Naive thymus-derived CD4-positive, alpha-beta T cell (primary cell): Measurements from ENCODE around the gene LCE1F. TPM values are rescaled to one million over a fixed set of nuclear protein-coding genes. Genes with fewer than 3 reads are reported as not detected.

ENCODE experiments used
- ATAC-seq: fragments of 150-1000 bp; cut with Tn5 transposase; 2 replicates; pipeline ENCODE4 v1.10.0; 2021; ENCODE audit warnings: mild to moderate bottlenecking, moderate library complexity
- CTCF ChIA-PET: fragments of 350-600 bp; sonication (Branson Sonifier 250); formaldehyde crosslinking; loops from one replicate; lab custom pipeline; 2021; ENCODE audit warnings: antibody characterized with exemption; lab: Charles Lee
- POLR2A ChIA-PET: fragments of 350-600 bp; sonication (Branson Sonifier 250); formaldehyde crosslinking; loops from one replicate; lab custom pipeline; 2021; ENCODE audit warnings: antibody characterized with exemption, inconsistent platforms; lab: Charles Lee
- DNase-seq, 9 donors: peaks; one replicate each; pipeline versions ENCODE4 v3.0.0 to v3.0.0-alpha.2; 2020 to 2022; ENCODE audit warnings: mixed read lengths in 1 of 9
- H3K27ac ChIP-seq: one replicate; pipeline ENCODE4 v1.7.0; 2013; ENCODE audit warnings: mild to moderate bottlenecking, low read depth, low read length, moderate library complexity
- H3K27me3 ChIP-seq, 2 donors: one replicate each; pipeline ENCODE4 v1.7.0; 2013; ENCODE audit warnings: low read length in 2 of 2, mild to moderate bottlenecking in 2 of 2, moderate library complexity in 2 of 2; ENCODE audit not compliant: control insufficient read depth in 2 of 2, insufficient read depth in 2 of 2
- H3K36me3 ChIP-seq, 3 experiments: 1 replicate in 2 of 3; 2 replicates in 1 of 3; pipeline ENCODE4 v1.7.0; 2013; ENCODE audit warnings: low read length in 3 of 3, mild to moderate bottlenecking in 3 of 3, moderate library complexity in 1 of 3; ENCODE audit not compliant: insufficient read depth in 3 of 3, control insufficient read depth in 2 of 3
- H3K4me1 ChIP-seq, 2 donors: one replicate each; pipeline ENCODE4 v1.7.0; 2013; ENCODE audit warnings: low read length in 2 of 2, mild to moderate bottlenecking in 2 of 2, moderate library complexity in 1 of 2; ENCODE audit not compliant: control insufficient read depth in 2 of 2, insufficient read depth in 2 of 2
- H3K4me3 ChIP-seq: 2 replicates; pipeline ENCODE4 v1.7.0; 2013; ENCODE audit warnings: mild to moderate bottlenecking, low read length
- H3K9me3 ChIP-seq, 3 experiments: 1 replicate in 2 of 3; 2 replicates in 1 of 3; pipeline ENCODE4 v1.7.0; 2013; ENCODE audit warnings: low read length in 3 of 3; ENCODE audit not compliant: control insufficient read depth in 2 of 3
- H3K27ac Mint-ChIP-seq, 9 donors: one replicate each; pipeline ENCODE4 v1.8.0; 2020 to 2022; ENCODE audit warnings: mixed read lengths in 9 of 9, mild to moderate bottlenecking in 8 of 9, moderate library complexity in 5 of 9, inconsistent platforms in 2 of 9
- H3K27me3 Mint-ChIP-seq, 5 donors: one replicate each; pipeline ENCODE4 v1.8.0; 2021 to 2022; ENCODE audit warnings: mixed read lengths in 5 of 5, mild to moderate bottlenecking in 1 of 5
- H3K36me3 Mint-ChIP-seq, 5 donors: one replicate each; pipeline ENCODE4 v1.8.0; 2020 to 2022; ENCODE audit warnings: mixed read lengths in 5 of 5, mild to moderate bottlenecking in 3 of 5, inconsistent platforms in 1 of 5
- H3K4me1 Mint-ChIP-seq, 7 donors: one replicate each; pipeline ENCODE4 v1.8.0; 2020 to 2022; ENCODE audit warnings: mixed read lengths in 7 of 7, mild to moderate bottlenecking in 3 of 7, inconsistent platforms in 1 of 7
- H3K4me3 Mint-ChIP-seq, 10 donors: one replicate each; pipeline ENCODE4 v1.8.0; 2020 to 2022; ENCODE audit warnings: mild to moderate bottlenecking in 10 of 10, mixed read lengths in 10 of 10, moderate library complexity in 6 of 10, inconsistent platforms in 2 of 10
- H3K9me3 Mint-ChIP-seq, 11 donors: one replicate each; pipeline ENCODE4 v1.8.0; 2020 to 2022; ENCODE audit warnings: mixed read lengths in 11 of 11, mild to moderate bottlenecking in 4 of 11, inconsistent platforms in 1 of 11, moderate library complexity in 1 of 11
- intact Hi-C, 2 donors: fragments of 100-400 bp; cut with micrococcal nuclease; formaldehyde crosslinking; loops; one replicate each; pipeline ENCODE4 v1.15.1; 2023
- polyA plus RNA-seq, 2 donors: library from polyadenylated mRNA; unstranded; fragments of 300-500 nt; fragmentation: Illumina TruSeq; gene quantifications; one replicate each; pipeline ENCODE4 v1.2.3, GENCODE V29; 2021
- total RNA-seq, 6 experiments: library from RNA in 5 of 6; stranded (reverse) in 5 of 6; gene quantifications; 1 replicate in 5 of 6; 2 replicates in 1 of 6; pipeline ENCODE4 v1.2.3 and lab custom pipeline; 2021 to 2026

Gene LCE1F, protein sequence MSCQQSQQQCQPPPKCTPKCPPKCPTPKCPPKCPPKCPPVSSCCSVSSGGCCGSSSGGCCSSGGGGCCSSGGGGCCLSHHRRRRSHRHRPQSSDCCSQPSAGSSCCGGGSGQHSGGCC
- total RNA-seq (not detected), polyA plus RNA-seq (not detected), total RNA-seq (lab: John Stamatoyannopoulos, UW) (not detected)

DNA sequence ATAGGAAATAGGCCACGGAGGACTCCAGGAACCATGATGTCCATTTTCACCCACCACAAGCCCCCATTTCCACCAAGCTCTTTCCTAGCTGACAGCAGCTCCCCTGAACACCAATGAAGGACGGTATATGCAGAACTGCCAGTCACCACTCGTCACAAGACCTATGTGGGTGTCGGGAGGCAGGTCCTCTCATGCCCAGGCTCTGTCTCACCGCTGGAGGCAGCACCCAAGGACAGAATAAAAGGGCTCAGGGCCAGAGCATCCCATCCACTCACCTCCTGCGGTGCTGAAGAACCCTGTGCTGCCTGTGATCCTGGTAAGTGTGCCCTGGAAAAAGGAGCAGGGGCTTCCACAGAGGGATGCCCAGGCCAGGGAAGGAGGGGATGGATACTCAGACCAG lies at the start of gene LCE1F:
LCE1F (plus strand) TSS at position 266 of the 400 bp plus-strand sequence. CDS start 1,232 bp downstream, outside the sequence.
- Mint-ChIP-seq H3K4me3 (no peak within 1 kb of the TSS), H3K4me1 (no peaks in the 10 kb centered on the region), H3K27ac (no peak within 1 kb of the TSS), H3K36me3 (no peaks in the 10 kb centered on the region), H3K9me3 (peaks cover 0 to 11% (median 3%) of the 10 kb centered on the region in 11 donors), H3K27me3 (peaks cover 4 to 47% (median 33%) of the 10 kb centered on the region in 5 donors)
- ATAC-seq = no peak
- CTCF ChIA-PET = no interaction called here
- POLR2A ChIA-PET = no interaction called here
- Histone ChIP-seq H3K9me3 (no peaks in the 10 kb centered on the region), H3K4me1 (no peaks in the 10 kb centered on the region), H3K36me3 (no peaks in the 10 kb centered on the region), H3K27me3 (no peaks in the 10 kb centered on the region), H3K27ac (no peak within 1 kb of the TSS), H3K4me3 (no peak within 1 kb of the TSS)
- DNase-seq = no peak
- intact Hi-C loops = no loop called here

DNA sequence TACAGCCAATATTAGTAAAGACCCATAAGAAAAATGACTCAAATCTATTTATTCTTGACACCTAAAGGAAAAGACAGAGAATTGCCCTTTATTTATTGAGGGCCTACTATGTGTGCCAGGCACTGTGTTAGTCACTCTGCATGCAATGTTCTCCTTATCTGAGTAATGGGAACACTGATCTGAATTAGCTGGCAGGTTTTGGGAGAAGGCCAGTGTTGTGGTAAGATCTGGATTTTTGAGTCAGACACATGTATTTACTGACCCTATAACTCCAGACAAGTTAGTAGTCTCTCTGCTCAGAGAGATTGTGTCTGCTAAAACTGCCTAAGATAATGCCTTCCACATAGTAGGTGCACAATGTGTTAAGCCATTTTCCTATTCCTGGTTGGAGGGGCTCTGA lies 49.7 kb upstream of the LCE1F start:
- intact Hi-C loops = no loop called here
- ChIA-PET POLR2A (no interaction called here), CTCF (no interaction called here)
- Histone ChIP-seq H3K4me1 (no peaks in the 10 kb centered on the region), H3K27ac (no peak overlapping the region), H3K4me3 (no peak overlapping the region), H3K9me3 (no peaks in the 10 kb centered on the region), H3K36me3 (no peaks in the 10 kb centered on the region), H3K27me3 (no peaks in the 10 kb centered on the region)
- H3K27me3 Mint-ChIP-seq = peaks cover 0 to 27% (median 16%) of the 10 kb centered on the region in 5 donors
- H3K27ac Mint-ChIP-seq = no peak overlapping the region
- H3K9me3 Mint-ChIP-seq = peaks cover 0 to 3% (median 0%) of the 10 kb centered on the region in 11 donors
- DNase-seq (no peak), ATAC-seq (no peak)
- no peaks in the 10 kb centered on the region for H3K4me1 Mint-ChIP-seq
- H3K4me3 Mint-ChIP-seq = no peak overlapping the region
- H3K36me3 Mint-ChIP-seq = no peaks in the 10 kb centered on the region

DNA sequence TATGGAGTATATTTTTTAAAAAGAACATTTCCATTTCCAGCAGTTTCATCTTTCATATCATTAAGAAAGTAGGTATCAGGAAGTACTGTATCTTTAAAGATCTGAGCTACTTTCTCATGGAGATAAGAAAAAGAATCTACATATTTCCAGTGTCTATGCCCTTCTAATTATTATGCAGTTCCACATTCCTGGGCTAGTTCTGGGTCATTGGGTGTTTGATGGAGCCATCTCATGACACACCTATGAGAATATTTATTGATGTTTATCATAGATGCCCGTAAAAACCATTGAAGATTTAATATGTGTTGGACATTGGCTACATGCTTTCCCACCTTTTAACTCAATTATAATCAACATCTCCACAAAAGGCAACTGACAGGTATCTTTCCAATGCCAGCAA lies 46.0 kb upstream of the LCE1F start:
- Histone ChIP-seq H3K27ac (no peak overlapping the region), H3K4me1 (no peaks in the 10 kb centered on the region), H3K9me3 (no peaks in the 10 kb centered on the region), H3K36me3 (no peaks in the 10 kb centered on the region), H3K4me3 (no peak overlapping the region), H3K27me3 (no peaks in the 10 kb centered on the region)
- intact Hi-C loops = no loop called here
- no peak for ATAC-seq
- CTCF ChIA-PET = no interaction called here
- POLR2A ChIA-PET = no interaction called here
- no peak overlapping the region for H3K27ac Mint-ChIP-seq
- peaks cover 0 to 1% (median 0%) of the 10 kb centered on the region in 11 donors for H3K9me3 Mint-ChIP-seq
- H3K4me3 Mint-ChIP-seq = no peak overlapping the region
- no peaks in the 10 kb centered on the region for H3K36me3 Mint-ChIP-seq
- DNase-seq = no peak
- H3K4me1 Mint-ChIP-seq = no peaks in the 10 kb centered on the region
- H3K27me3 Mint-ChIP-seq = peaks cover 4 to 28% (median 11%) of the 10 kb centered on the region in 5 donors

DNA sequence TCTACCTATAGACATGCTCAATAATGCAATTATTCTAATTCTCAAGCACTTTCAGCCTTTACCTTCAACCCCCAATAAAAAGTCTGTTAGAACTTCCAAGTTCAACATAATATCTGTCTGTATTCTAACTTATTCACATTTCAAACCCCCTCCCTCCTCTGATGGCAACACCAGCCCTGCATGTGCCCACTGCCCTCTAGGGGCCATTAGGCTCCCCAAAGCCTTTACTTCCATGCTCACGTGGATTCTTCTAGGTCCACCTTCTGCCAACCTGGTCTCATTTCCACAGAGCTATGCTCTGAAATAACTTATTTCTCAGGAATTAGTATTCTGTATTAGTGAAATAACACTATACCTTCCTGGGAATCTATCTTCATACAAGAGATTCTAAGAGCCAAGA lies 39.3 kb upstream of the LCE1F start:
- H3K4me3 ChIP-seq = no peak overlapping the region
- no peak for DNase-seq
- H3K4me1 ChIP-seq = no peaks in the 10 kb centered on the region
- H3K4me1 Mint-ChIP-seq = no peaks in the 10 kb centered on the region
- H3K27me3 ChIP-seq = peaks cover 0 to 4% of the 10 kb centered on the region in 2 donors
- CTCF ChIA-PET = no interaction called here
- H3K36me3 ChIP-seq = no peaks in the 10 kb centered on the region
- H3K4me3 Mint-ChIP-seq = no peak overlapping the region
- no peak overlapping the region for H3K27ac Mint-ChIP-seq
- peaks cover 3 to 45% (median 42%) of the 10 kb centered on the region in 5 donors for H3K27me3 Mint-ChIP-seq
- no peak for ATAC-seq
- H3K9me3 ChIP-seq = no peaks in the 10 kb centered on the region
- no peaks in the 10 kb centered on the region for H3K36me3 Mint-ChIP-seq
- no peak overlapping the region for H3K27ac ChIP-seq
- H3K9me3 Mint-ChIP-seq = peaks cover 0 to 4% (median 0%) of the 10 kb centered on the region in 11 donors
- intact Hi-C loops = no loop called here
- POLR2A ChIA-PET = no interaction called here

DNA sequence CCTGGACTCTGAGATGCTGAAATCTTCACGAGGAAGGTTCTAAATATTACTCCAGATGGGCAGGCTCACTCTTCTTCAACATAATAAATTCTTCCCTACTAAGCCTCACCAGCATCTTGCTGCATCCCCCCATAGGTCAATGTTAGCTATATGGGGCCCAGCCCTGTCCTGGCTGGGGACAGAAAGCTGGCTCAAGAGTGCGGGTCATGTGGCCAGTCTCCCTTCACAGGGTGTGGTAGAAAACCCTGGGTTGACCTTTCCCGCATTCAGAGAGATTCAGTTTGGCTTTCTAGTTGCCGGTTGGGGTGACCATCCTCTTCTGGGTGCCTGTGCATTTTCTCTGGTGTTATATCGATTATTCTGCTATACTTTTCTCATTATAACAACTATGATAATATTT lies 36.9 kb upstream of the LCE1F start:
- H3K27me3 ChIP-seq = peaks cover 0 to 4% of the 10 kb centered on the region in 2 donors
- ATAC-seq (no peak), DNase-seq (no peak)
- H3K4me1 ChIP-seq = no peaks in the 10 kb centered on the region
- peaks cover 0 to 3% (median 0%) of the 10 kb centered on the region in 11 donors for H3K9me3 Mint-ChIP-seq
- no peak overlapping the region for H3K27ac ChIP-seq
- peaks cover 0 to 2% (median 0%) of the 10 kb centered on the region in 7 donors for H3K4me1 Mint-ChIP-seq
- no peaks in the 10 kb centered on the region for H3K9me3 ChIP-seq
- CTCF ChIA-PET = no interaction called here
- no peak overlapping the region for H3K4me3 Mint-ChIP-seq
- no peak overlapping the region for H3K27ac Mint-ChIP-seq
- H3K36me3 Mint-ChIP-seq = no peaks in the 10 kb centered on the region
- intact Hi-C loops = no loop called here
- no peak overlapping the region for H3K4me3 ChIP-seq
- POLR2A ChIA-PET = no interaction called here
- H3K27me3 Mint-ChIP-seq = peaks cover 10 to 55% (median 49%) of the 10 kb centered on the region in 5 donors
- H3K36me3 ChIP-seq = no peaks in the 10 kb centered on the region

DNA sequence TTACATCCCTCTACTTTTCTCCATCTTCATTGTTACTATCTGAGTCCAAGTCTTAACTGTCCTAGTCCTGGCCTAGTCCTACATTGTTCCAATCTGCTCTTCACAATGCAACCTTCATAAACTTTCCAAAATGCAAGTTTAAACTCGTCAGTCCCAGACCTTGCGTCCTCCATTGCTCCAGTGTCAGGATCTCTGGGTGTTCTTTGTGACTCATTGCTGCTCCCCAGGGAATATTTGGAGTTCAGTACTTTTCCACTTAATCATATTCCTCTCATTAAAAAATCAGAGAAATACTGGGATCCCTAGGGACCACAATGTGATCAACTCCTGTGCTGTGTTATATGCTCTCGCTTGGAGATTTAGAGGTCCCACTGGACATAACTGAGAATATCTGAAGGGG lies 35.1 kb upstream of the LCE1F start:
- Histone ChIP-seq H3K36me3 (no peaks in the 10 kb centered on the region), H3K4me1 (no peaks in the 10 kb centered on the region), H3K27ac (no peak overlapping the region), H3K9me3 (no peaks in the 10 kb centered on the region), H3K4me3 (no peak overlapping the region), H3K27me3 (peaks cover 0 to 4% of the 10 kb centered on the region in 2 donors)
- Mint-ChIP-seq H3K4me3 (no peak overlapping the region), H3K4me1 (peaks cover 0 to 2% (median 0%) of the 10 kb centered on the region in 7 donors), H3K27me3 (peaks cover 10 to 62% (median 51%) of the 10 kb centered on the region in 5 donors), H3K9me3 (peaks cover 0 to 7% (median 0%) of the 10 kb centered on the region in 11 donors), H3K36me3 (no peaks in the 10 kb centered on the region), H3K27ac (no peak overlapping the region)
- POLR2A ChIA-PET = no interaction called here
- intact Hi-C loops = no loop called here
- CTCF ChIA-PET = no interaction called here
- DNase-seq (no peak), ATAC-seq (no peak)

DNA sequence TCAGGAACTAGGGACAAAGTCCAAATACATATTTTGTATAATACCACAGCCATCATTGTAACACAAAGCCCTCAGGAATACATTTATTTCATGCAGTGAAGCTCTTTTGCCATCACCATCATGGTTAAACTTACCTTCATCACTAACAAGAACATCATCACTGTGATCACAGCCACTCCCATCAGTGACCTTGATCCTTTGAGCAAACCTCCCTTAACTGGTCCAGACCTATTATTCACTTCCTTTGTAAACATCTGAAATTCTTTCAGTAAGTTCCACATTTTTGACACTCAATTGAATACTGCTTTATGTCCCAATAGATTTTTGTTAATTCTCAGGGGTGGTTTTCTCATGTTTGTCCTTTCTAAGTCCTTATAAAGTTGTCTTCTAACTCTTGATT lies 33.3 kb upstream of the LCE1F start:
- Mint-ChIP-seq H3K4me3 (no peak overlapping the region), H3K9me3 (peaks cover 0 to 7% (median 0%) of the 10 kb centered on the region in 11 donors), H3K27ac (no peak overlapping the region), H3K4me1 (peaks cover 0 to 2% (median 0%) of the 10 kb centered on the region in 7 donors), H3K27me3 (peaks cover 7 to 59% (median 47%) of the 10 kb centered on the region in 5 donors), H3K36me3 (no peaks in the 10 kb centered on the region)
- ChIA-PET CTCF (interaction anchor here (0.7 kb wide), 1 partner anchor 13 kb away, joined by 3 read pairs; no protein-coding TSS in a partner anchor), POLR2A (no interaction called here)
- ATAC-seq = no peak
- Histone ChIP-seq H3K9me3 (no peaks in the 10 kb centered on the region), H3K27ac (no peak overlapping the region), H3K4me3 (no peak overlapping the region), H3K36me3 (no peaks in the 10 kb centered on the region), H3K4me1 (no peaks in the 10 kb centered on the region), H3K27me3 (no peaks in the 10 kb centered on the region)
- no peak for DNase-seq
- intact Hi-C loops = no loop called here
